ENCODE results near the gene LRMDA.

DNA sequence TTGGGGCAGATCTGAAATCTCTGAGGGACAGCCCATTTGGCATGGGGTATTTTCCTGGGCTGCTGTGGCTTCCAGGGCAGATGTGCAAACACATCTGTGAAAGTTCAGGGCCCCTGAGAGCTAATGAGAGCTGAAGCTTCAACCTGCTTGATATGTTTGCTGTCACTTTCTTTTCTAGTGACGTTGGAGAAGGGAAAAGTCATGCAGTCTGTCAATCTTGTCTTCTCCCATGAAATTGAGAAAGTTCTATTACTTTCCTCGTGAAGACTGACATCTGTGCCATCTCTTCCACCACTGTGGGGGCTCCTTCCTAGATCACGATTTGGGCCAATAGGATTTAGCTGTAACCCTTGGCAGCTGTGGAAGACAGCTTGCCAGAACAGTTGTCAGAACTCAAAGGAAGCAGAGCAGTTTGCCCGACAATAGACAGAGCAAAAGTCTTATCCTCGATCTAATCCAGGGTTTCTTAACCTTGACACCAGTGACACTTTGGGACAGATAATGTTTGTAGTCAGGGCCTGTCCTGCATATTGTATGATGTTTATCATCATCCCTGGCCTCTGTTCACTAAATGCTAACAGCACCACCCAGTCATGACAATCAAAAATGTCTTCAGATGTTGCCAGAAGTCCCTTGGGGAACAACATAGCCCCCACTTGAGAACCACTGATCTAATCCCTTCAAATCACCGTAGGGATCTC, 586.5 kb downstream of the LRMDA start:
- TF ChIP-seq, protein P1, sequence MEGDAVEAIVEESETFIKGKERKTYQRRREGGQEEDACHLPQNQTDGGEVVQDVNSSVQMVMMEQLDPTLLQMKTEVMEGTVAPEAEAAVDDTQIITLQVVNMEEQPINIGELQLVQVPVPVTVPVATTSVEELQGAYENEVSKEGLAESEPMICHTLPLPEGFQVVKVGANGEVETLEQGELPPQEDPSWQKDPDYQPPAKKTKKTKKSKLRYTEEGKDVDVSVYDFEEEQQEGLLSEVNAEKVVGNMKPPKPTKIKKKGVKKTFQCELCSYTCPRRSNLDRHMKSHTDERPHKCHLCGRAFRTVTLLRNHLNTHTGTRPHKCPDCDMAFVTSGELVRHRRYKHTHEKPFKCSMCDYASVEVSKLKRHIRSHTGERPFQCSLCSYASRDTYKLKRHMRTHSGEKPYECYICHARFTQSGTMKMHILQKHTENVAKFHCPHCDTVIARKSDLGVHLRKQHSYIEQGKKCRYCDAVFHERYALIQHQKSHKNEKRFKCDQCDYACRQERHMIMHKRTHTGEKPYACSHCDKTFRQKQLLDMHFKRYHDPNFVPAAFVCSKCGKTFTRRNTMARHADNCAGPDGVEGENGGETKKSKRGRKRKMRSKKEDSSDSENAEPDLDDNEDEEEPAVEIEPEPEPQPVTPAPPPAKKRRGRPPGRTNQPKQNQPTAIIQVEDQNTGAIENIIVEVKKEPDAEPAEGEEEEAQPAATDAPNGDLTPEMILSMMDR (IDR thresholded peaks at IDR 0.05) = no peak
- TF ChIP-seq POLR2A (IDR thresholded peaks at IDR 0.05) (no peak), POLR2AphosphoS5 (IDR thresholded peaks at IDR 0.05) (no peak)
